Endodermal cell (in vitro differentiated cells): ENCODE measurements around the gene SLC16A3. TPM values are rescaled to one million over a fixed set of nuclear protein-coding genes. Genes with fewer than 3 reads are reported as not detected.

Source experiments
- DNase-seq: peaks from one replicate; pipeline ENCODE4 v3.0.0-alpha.2; 2017
- H3K27ac ChIP-seq: 2 replicates; pipeline ENCODE4 v1.5.1; 2013; ENCODE audit warnings: mild to moderate bottlenecking, low read depth, low read length, moderate library complexity
- H3K27me3 ChIP-seq: 2 replicates; pipeline ENCODE4 v1.6.1; 2013; ENCODE audit warnings: mild to moderate bottlenecking, low read length, moderate library complexity; ENCODE audit not compliant: insufficient read depth, control insufficient read depth, poor library complexity, severe bottlenecking
- H3K36me3 ChIP-seq: 2 replicates; pipeline ENCODE4 v1.7.0; 2013; ENCODE audit warnings: mild to moderate bottlenecking, low read length, moderate library complexity; ENCODE audit not compliant: control insufficient read depth, insufficient read depth
- H3K4me1 ChIP-seq: one replicate; pipeline ENCODE4 v1.7.0; 2013; ENCODE audit warnings: low read length; ENCODE audit not compliant: control insufficient read depth, insufficient read depth
- H3K4me3 ChIP-seq: 2 replicates; pipeline ENCODE4 v1.5.1; 2013; ENCODE audit warnings: mild to moderate bottlenecking, low read length, moderate library complexity
- H3K9ac ChIP-seq: 2 replicates; pipeline ENCODE4 v1.6.1; 2013; ENCODE audit warnings: mild to moderate bottlenecking, low read length, moderate library complexity; ENCODE audit not compliant: poor library complexity, severe bottlenecking; ENCODE audit errors: extremely low read depth
- H3K9me3 ChIP-seq: 2 replicates; pipeline ENCODE4 v1.6.1; 2013; ENCODE audit warnings: mild to moderate bottlenecking, low read length, moderate library complexity; ENCODE audit not compliant: control insufficient read depth
- H3K27ac Mint-ChIP-seq: 2 replicates; pipeline ENCODE4 v1.8.0; 2020; ENCODE audit warnings: mixed read lengths
- H3K27me3 Mint-ChIP-seq: 2 replicates; pipeline ENCODE4 v1.8.0; 2021; ENCODE audit warnings: mild to moderate bottlenecking, mixed read lengths; ENCODE audit not compliant: insufficient read depth
- H3K36me3 Mint-ChIP-seq: 2 replicates; pipeline ENCODE4 v1.8.0; 2020; ENCODE audit warnings: low read depth, mixed read lengths
- H3K4me1 Mint-ChIP-seq: 2 replicates; pipeline ENCODE4 v1.8.0; 2020; ENCODE audit warnings: mixed read lengths
- H3K4me3 Mint-ChIP-seq: 2 replicates; pipeline ENCODE4 v1.8.0; 2020; ENCODE audit warnings: mild to moderate bottlenecking, moderate library complexity, mixed read lengths
- H3K9me3 Mint-ChIP-seq: 2 replicates; pipeline ENCODE4 v1.8.0; 2020; ENCODE audit warnings: mild to moderate bottlenecking, mixed read lengths
- WGBS, 2 experiments: methylation state at CpG; one replicate each; pipeline versions ENCODE4 v1.1.5 to v1.1.7; 2013; ENCODE audit warnings: missing lambda C conversion rate in 2 of 2, mixed read lengths in 1 of 2; ENCODE audit not compliant: insufficient coverage in 1 of 2, insufficient read length in 1 of 2; 5-methylcytosine and 5-hydroxymethylcytosine counted together
- total RNA-seq, 2 donors: library from RNA; stranded (reverse); fragmentation: NEBNext Ultra II Directional in 1 of 2; extraction: Animal tissue kit (Norgen Biotek cat#: 25700) in 1 of 2; gene quantifications; 2 replicates in 1 of 2; 3 replicates in 1 of 2; pipeline ENCODE4 v1.2.1, GENCODE V29; 2021
- TF ChIP-seq, protein P1 (sequence below): fragments of 200-600 bp; sonication (generic); conservative IDR thresholded peaks from 2 replicates; pipeline ENCODE4 v1.5.0; 2021; ENCODE audit warnings: antibody characterized with exemption, mild to moderate bottlenecking

The SLC16A3 gene
- total RNA-seq, 2 donors from 2014 or later: 31.8 to 39.7 TPM

DNA sequence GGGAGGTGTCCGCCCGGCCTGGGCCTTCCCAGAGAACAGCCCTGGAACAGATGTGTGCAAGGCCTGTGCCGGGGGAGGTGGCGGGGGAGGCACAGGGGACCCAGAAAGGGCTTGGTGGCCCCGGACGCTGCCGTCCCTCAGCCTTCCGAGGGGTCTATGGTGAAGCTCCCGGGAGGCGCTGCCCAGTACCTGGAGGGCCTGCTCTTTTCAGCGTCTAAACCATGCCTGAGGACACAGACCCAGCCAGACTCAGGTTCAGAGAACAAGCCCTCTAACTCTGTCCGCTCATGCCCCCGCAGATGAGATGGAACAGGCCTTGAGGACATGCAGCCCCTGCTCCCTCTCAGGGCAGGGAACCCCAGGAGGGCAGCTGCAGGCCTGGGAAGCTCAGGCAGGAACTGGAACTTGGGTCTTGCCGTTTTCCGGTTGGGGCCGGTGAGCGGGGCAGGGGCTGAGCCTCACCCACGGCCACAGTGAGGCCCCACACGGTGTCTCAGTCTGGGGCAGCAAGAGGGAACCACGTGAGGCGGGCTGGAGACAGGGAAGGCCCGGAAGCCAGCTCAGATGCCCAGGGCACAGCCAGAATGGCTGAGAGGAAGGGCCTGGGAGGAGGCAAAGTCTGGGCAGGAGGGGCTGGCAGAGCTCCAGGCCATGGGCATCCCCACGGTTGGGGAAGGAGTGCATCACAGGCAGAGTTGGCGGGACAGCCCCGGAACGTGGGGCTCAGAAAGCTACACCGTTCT lies 12.5 kb downstream of the SLC16A3 start:
- H3K4me1 ChIP-seq: no peaks in the 10 kb centered on the region
- H3K36me3 ChIP-seq: peaks cover 48% of the 10 kb centered on the region
- Mint-ChIP-seq H3K4me3 (no peak overlapping the region), H3K4me1 (peaks cover 4% of the 10 kb centered on the region), H3K36me3 (peaks cover 38% of the 10 kb centered on the region), H3K27ac (no peak overlapping the region), H3K27me3 (no peaks in the 10 kb centered on the region), H3K9me3 (no peaks in the 10 kb centered on the region)
- H3K27me3 ChIP-seq: no peaks in the 10 kb centered on the region
- WGBS, 2 experiments: 93 to 95% methylated on average over 23 to 27 of the region's 27 CpGs
- peak overlapping the region; percentile 66 for H3K27ac ChIP-seq
- H3K9ac ChIP-seq: no peak overlapping the region
- no peak overlapping the region for H3K4me3 ChIP-seq
- TF ChIP-seq, protein P1, sequence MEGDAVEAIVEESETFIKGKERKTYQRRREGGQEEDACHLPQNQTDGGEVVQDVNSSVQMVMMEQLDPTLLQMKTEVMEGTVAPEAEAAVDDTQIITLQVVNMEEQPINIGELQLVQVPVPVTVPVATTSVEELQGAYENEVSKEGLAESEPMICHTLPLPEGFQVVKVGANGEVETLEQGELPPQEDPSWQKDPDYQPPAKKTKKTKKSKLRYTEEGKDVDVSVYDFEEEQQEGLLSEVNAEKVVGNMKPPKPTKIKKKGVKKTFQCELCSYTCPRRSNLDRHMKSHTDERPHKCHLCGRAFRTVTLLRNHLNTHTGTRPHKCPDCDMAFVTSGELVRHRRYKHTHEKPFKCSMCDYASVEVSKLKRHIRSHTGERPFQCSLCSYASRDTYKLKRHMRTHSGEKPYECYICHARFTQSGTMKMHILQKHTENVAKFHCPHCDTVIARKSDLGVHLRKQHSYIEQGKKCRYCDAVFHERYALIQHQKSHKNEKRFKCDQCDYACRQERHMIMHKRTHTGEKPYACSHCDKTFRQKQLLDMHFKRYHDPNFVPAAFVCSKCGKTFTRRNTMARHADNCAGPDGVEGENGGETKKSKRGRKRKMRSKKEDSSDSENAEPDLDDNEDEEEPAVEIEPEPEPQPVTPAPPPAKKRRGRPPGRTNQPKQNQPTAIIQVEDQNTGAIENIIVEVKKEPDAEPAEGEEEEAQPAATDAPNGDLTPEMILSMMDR: no peak
- H3K9me3 ChIP-seq: no peaks in the 10 kb centered on the region
- DNase-seq: no peak

DNA sequence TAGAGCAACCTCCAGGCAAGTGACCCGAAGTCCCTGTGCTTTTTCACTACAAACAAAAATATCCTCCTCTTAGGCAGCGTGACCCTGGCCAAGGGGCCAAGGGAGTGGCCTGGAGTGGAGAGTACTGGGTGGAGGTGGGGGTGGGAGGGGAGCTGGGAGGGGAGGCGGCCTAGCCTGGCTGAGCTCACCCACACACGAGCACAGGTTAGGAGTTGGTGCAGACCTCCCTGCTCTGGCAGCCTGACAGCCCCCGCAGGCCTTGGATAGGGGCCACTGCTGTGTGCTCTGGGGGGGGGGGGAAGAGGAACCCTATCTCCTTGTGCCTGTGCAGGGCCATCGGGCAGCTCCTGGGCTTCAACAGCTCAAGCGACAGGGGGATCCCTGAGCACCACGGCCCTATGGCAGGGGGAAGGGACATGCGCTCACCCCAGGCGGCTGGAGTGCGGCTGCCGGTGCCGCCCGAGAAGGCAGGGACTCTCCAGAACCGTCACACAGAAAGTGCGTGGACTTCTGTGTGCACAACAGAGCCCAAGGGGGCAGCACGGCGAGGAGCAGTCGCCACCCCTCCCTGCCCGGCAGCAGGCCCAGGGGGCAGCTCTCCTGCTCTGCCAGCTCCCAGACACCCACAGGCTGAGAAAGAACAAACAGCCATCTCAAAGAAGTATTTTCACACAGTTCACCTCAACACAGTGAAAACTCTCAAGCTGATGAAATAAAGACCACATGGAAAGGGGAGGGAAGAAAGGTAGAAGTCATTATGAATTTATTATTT lies 13.3 kb downstream of the SLC16A3 start:
- H3K9me3 ChIP-seq: no peaks in the 10 kb centered on the region
- no peaks in the 10 kb centered on the region for H3K4me1 ChIP-seq
- H3K36me3 Mint-ChIP-seq: peaks cover 41% of the 10 kb centered on the region
- WGBS, 2 experiments: 92 to 94% methylated on average over 11 to 20 of the region's 20 CpGs
- H3K27ac Mint-ChIP-seq: no peak overlapping the region
- no peak overlapping the region for H3K27ac ChIP-seq
- H3K4me1 Mint-ChIP-seq: peaks cover 4% of the 10 kb centered on the region
- H3K4me3 Mint-ChIP-seq: no peak overlapping the region
- H3K9me3 Mint-ChIP-seq: no peaks in the 10 kb centered on the region
- peaks cover 56% of the 10 kb centered on the region for H3K36me3 ChIP-seq
- no peak overlapping the region for H3K9ac ChIP-seq
- H3K27me3 ChIP-seq: no peaks in the 10 kb centered on the region
- H3K4me3 ChIP-seq: no peak overlapping the region
- TF ChIP-seq, protein P1: no peak
- no peak for DNase-seq
- no peaks in the 10 kb centered on the region for H3K27me3 Mint-ChIP-seq

DNA sequence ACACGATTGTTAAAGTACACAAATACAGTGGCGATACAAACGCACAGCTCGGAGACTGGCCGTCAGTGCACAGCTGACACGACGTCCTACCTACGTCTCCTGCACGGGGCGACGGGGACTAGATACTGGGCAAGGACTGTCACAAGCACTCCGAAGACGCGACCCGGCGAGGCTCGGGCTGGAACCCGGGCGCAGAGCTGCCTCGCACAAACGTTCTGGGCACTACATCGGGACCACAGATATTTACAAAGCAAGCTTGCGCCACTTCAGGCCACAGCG lies 13.8 kb downstream of the SLC16A3 start:
- WGBS, 2 experiments: 95% methylated on average over 24 of the region's 24 CpGs
- H3K27me3 ChIP-seq: no peaks in the 10 kb centered on the region
- TF ChIP-seq, protein P1: no peak
- H3K4me3 ChIP-seq: no peak overlapping the region
- H3K36me3 ChIP-seq: peaks cover 61% of the 10 kb centered on the region
- no peak overlapping the region for H3K9ac ChIP-seq
- no peaks in the 10 kb centered on the region for H3K9me3 ChIP-seq
- H3K27ac Mint-ChIP-seq: no peak overlapping the region
- no peaks in the 10 kb centered on the region for H3K27me3 Mint-ChIP-seq
- no peaks in the 10 kb centered on the region for H3K9me3 Mint-ChIP-seq
- no peaks in the 10 kb centered on the region for H3K4me1 ChIP-seq
- H3K27ac ChIP-seq: no peak overlapping the region
- no peak for DNase-seq
- H3K4me1 Mint-ChIP-seq: peaks cover 4% of the 10 kb centered on the region
- H3K36me3 Mint-ChIP-seq: peaks cover 43% of the 10 kb centered on the region
- no peak overlapping the region for H3K4me3 Mint-ChIP-seq
